Urinary bladder (tissue), 4 donors: ENCODE measurements around the gene MEGF9. TPM values are rescaled to one million over a fixed set of nuclear protein-coding genes. Genes with fewer than 3 reads are reported as not detected.
A peak's percentile ranks its signal among the peaks of the same experiment; 100 is the strongest.

ENCODE experiments used
- DNase-seq: peaks from one replicate; pipeline ENCODE4 v3.0.0-alpha.2; 2015; ENCODE audit errors: extremely low spot score
- H3K27ac ChIP-seq: one replicate; pipeline ENCODE4 v1.5.1; 2013; ENCODE audit warnings: low read depth, mild to moderate bottlenecking, moderate library complexity
- H3K36me3 ChIP-seq: one replicate; pipeline ENCODE4 v1.6.1; 2013; ENCODE audit warnings: mild to moderate bottlenecking, moderate library complexity; ENCODE audit not compliant: insufficient read depth
- H3K4me1 ChIP-seq: one replicate; pipeline ENCODE4 v1.6.1; 2013; ENCODE audit warnings: mild to moderate bottlenecking, moderate library complexity; ENCODE audit not compliant: insufficient read depth
- H3K4me3 ChIP-seq: one replicate; pipeline ENCODE4 v1.5.1; 2013; ENCODE audit warnings: low read depth, low read length
- WGBS: extraction: QIAGEN DNeasy Blood & Tissue Kit; methylation state at CpG from one replicate; pipeline ENCODE4 v1.1.7; 2013; 5-methylcytosine and 5-hydroxymethylcytosine counted together
- polyA plus RNA-seq: library from polyadenylated mRNA; stranded (reverse); fragments of 200-250 nt; gene quantifications from one replicate; pipeline ENCODE4 v1.2.3, GENCODE V29; 2013
- total RNA-seq: library from RNA; depleted of rRNA; stranded (reverse); fragments of >200 nt; gene quantifications from one replicate; pipeline ENCODE4 v1.2.3, GENCODE V29; 2014
- donor health status: healthy with polysubstance abuse.
- donor health status: healthy.

Gene MEGF9
- total and polyA plus RNA-seq, 2 donors, result 9.7 to 18.3 TPM

- no peak overlapping the region for H3K4me3 ChIP-seq
- WGBS, result 84% methylated on average over 1 of the region's 1 CpG
- no peaks in the 10 kb centered on the region for H3K4me1 ChIP-seq
- H3K27ac ChIP-seq, result no peak overlapping the region
- DNase-seq, result no peak
- no peaks in the 10 kb centered on the region for H3K36me3 ChIP-seq
Measured at GRCh38 chr9:120603591-120603990, 110.7 kb downstream of the MEGF9 start.

- no peaks in the 10 kb centered on the region for H3K36me3 ChIP-seq
- no peak overlapping the region for H3K27ac ChIP-seq
- no peak overlapping the region for H3K4me3 ChIP-seq
- no peaks in the 10 kb centered on the region for H3K4me1 ChIP-seq
- WGBS, result 97% methylated on average over 1 of the region's 1 CpG
- DNase-seq, result no peak
Measured at GRCh38 chr9:120603010-120603409, 111.3 kb downstream of the MEGF9 start.

- no peaks in the 10 kb centered on the region for H3K36me3 ChIP-seq
- 49% methylated on average over 2 of the region's 2 CpGs for WGBS
- DNase-seq, result no peak
- H3K4me3 ChIP-seq, result no peak overlapping the region
- H3K4me1 ChIP-seq, result no peaks in the 10 kb centered on the region
- no peak overlapping the region for H3K27ac ChIP-seq
Measured at GRCh38 chr9:120593955-120594277, 120.4 kb downstream of the MEGF9 start.

GRCh38 chr9:120593250-120593954, 120.9 kb downstream of the MEGF9 start:
- no peaks in the 10 kb centered on the region for H3K4me1 ChIP-seq
- no peak for DNase-seq
- H3K36me3 ChIP-seq, result no peaks in the 10 kb centered on the region
- 78% methylated on average over 5 of the region's 5 CpGs for WGBS
- H3K27ac ChIP-seq, result no peak overlapping the region
- H3K4me3 ChIP-seq, result no peak overlapping the region

GRCh38 chr9:120592210-120592609, 122.1 kb downstream of the MEGF9 start:
- 91% methylated on average over 8 of the region's 8 CpGs for WGBS
- no peak for DNase-seq

GRCh38 chr9:120587328-120587727, 126.9 kb downstream of the MEGF9 start:
- no peak for DNase-seq
- H3K4me1 ChIP-seq, result no peaks in the 10 kb centered on the region
- H3K27ac ChIP-seq, result no peak overlapping the region
- H3K36me3 ChIP-seq, result no peaks in the 10 kb centered on the region
- WGBS, result 39% methylated on average over 1 of the region's 1 CpG
- H3K4me3 ChIP-seq, result no peak overlapping the region

More at GRCh38 chr9:120592210-120592609, 122.1 kb downstream of the MEGF9 start:
- H3K27ac ChIP-seq, result no peak overlapping the region
- no peaks in the 10 kb centered on the region for H3K36me3 ChIP-seq
- no peak overlapping the region for H3K4me3 ChIP-seq
- no peaks in the 10 kb centered on the region for H3K4me1 ChIP-seq

- H3K27ac ChIP-seq, result no peak overlapping the region
- WGBS, result 67% methylated on average over 3 of the region's 3 CpGs
Measured at GRCh38 chr9:120583958-120584369, 130.3 kb downstream of the MEGF9 start.

GRCh38 chr9:120580051-120580896, 134.0 kb downstream of the MEGF9 start, which contains the start of gene CDK5RAP2:
CDK5RAP2 (minus strand) TSS chr9:120580167; CDS start chr9:120579978, 189 bp downstream.
- no peaks in the 10 kb centered on the region for H3K4me1 ChIP-seq
- H3K4me3 ChIP-seq, result peak within 1 kb of the TSS; percentile 90
- no peak within 1 kb of the TSS for H3K27ac ChIP-seq
- DNase-seq, result peak; percentile 95
- no peaks in the 10 kb centered on the region for H3K36me3 ChIP-seq
- 12% methylated on average over 33 of the region's 33 CpGs for WGBS

More at GRCh38 chr9:120583958-120584369, 130.3 kb downstream of the MEGF9 start:
- DNase-seq, result no peak
- no peaks in the 10 kb centered on the region for H3K4me1 ChIP-seq
- H3K36me3 ChIP-seq, result no peaks in the 10 kb centered on the region
- H3K4me3 ChIP-seq, result no peak overlapping the region

GRCh38 chr9:120579139-120580050, 134.9 kb downstream of the MEGF9 start:
- H3K36me3 ChIP-seq, result no peaks in the 10 kb centered on the region
- H3K4me1 ChIP-seq, result no peaks in the 10 kb centered on the region
- no peak overlapping the region for H3K27ac ChIP-seq
- 7% methylated on average over 31 of the region's 31 CpGs for WGBS
- no peak for DNase-seq
- H3K4me3 ChIP-seq, result peak overlapping the region; percentile 90

GRCh38 chr9:120574473-120574872, 139.8 kb downstream of the MEGF9 start:
- Histone ChIP-seq H3K27ac (no peak overlapping the region), H3K36me3 (peaks cover 3% of the 10 kb centered on the region), H3K4me3 (no peak overlapping the region), H3K4me1 (no peaks in the 10 kb centered on the region)
- WGBS, result 65% methylated on average over 2 of the region's 2 CpGs
- no peak for DNase-seq

- peaks cover 3% of the 10 kb centered on the region for H3K36me3 ChIP-seq
- no peaks in the 10 kb centered on the region for H3K4me1 ChIP-seq
- no peak for DNase-seq
- 100% methylated on average over 1 of the region's 1 CpG for WGBS
- H3K4me3 ChIP-seq, result no peak overlapping the region
- H3K27ac ChIP-seq, result no peak overlapping the region
Measured at GRCh38 chr9:120572472-120572871, 141.8 kb downstream of the MEGF9 start.

- Histone ChIP-seq H3K4me3 (no peak overlapping the region), H3K4me1 (no peaks in the 10 kb centered on the region), H3K36me3 (peaks cover 3% of the 10 kb centered on the region), H3K27ac (no peak overlapping the region)
- 69% methylated on average over 11 of the region's 11 CpGs for WGBS
- no peak for DNase-seq
Measured at GRCh38 chr9:120571443-120572257, 142.6 kb downstream of the MEGF9 start.

GRCh38 chr9:120570296-120570695, 144.0 kb downstream of the MEGF9 start:
- Histone ChIP-seq H3K27ac (no peak overlapping the region), H3K4me3 (no peak overlapping the region), H3K4me1 (no peaks in the 10 kb centered on the region), H3K36me3 (peaks cover 3% of the 10 kb centered on the region)
- WGBS, result 98% methylated on average over 5 of the region's 5 CpGs
- DNase-seq, result no peak
